IPS-NIHi7 (cell line): Measurements from ENCODE around the gene RAB34.
"Not testable (repeated sequence)": the region's sequence is repeated elsewhere in the genome, so short reads cannot be mapped to it uniquely, and the experiment has no call there.

Source experiments
- DNase-seq: peaks from one replicate; pipeline ENCODE4 v3.0.0; 2012; ENCODE audit warnings: mixed read lengths; ENCODE audit errors: extremely low spot score

The RAB34 gene

DNA sequence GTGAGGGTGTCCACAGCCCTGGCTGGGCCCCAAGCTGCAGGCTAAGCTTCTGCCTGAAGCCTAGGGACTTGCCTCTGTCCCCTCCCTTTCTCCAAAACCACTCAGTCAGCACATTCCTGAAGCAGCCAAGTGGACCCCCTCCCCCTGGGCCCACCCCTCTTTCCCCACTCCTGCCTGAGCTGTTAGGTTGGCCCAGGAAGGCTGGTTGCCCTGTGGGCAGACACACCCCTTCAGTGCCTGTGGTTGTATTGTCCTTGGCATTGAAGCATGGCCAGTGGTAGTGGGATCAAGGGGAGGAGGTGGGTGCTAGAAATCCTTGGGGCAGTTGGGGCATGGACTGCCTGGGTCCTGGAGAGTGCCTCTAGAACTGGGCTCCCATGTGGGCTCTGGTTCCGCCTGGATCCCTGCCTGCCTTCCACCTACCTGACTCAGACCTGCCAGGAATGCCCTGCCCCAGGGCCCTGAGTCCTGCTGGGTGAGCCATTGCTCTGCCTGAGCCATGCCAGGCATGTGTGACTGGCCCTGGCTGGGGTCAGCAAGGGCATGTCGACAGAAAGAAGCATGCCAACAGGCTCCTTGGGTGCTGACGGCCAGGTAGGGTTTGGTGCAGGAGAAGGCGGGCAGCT, 28.2 kb upstream of the RAB34 start:
- DNase-seq = no peak

DNA sequence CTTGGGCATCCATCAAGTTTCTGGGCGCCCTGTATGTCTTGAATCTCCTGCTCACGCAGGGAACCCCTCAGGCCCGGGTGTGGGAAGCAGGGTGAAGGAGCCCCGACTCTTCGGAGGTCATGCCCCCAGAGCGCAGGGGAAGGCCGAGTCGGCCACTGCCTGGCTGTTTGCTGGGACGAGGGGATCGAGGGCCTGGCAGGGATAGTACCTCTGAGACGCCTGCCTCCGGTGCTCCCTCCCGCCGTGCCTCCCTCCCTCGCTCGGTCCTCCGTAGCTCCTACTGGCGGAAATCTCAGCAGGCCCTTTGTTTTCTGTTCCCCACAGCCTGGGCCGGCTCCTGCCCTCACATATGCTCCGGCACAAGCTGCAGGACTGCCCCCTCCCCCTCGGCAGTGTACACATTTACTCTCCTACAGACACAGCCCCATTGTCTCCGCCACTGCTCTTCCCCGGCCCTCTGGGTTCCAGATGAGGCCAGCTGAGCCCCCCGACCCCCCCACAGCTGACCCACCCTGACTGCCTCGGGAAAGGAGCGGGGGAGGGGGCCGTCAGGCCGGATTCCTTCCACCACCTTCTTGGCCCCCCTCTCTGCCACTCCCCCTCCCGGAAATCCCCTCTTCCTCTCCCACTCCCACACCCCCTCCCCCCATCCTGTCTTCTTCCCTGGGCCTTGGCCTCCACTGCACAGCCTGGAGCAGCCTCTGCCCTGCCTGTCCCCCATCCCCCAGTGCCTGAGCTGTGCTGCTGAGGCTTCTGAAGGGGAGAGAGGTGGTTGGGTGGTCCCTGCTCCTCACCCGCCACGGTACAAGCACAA, 27.5 kb upstream of the RAB34 start:
- DNase-seq = peak; percentile 31

- peak; percentile 74 for DNase-seq
These were observed 26.7 kb upstream of the RAB34 start for GRCh38 chr17:28744104-28744971.

GRCh38 chr17:28743243-28744103, 25.8 kb upstream of the RAB34 start, which contains the start of gene TRAF4:
Gene TRAF4, plus strand, starts transcription at chr17:28744011. Its CDS starts 102 bp downstream, at chr17:28744113.
- peak; percentile 75 for DNase-seq

DNA sequence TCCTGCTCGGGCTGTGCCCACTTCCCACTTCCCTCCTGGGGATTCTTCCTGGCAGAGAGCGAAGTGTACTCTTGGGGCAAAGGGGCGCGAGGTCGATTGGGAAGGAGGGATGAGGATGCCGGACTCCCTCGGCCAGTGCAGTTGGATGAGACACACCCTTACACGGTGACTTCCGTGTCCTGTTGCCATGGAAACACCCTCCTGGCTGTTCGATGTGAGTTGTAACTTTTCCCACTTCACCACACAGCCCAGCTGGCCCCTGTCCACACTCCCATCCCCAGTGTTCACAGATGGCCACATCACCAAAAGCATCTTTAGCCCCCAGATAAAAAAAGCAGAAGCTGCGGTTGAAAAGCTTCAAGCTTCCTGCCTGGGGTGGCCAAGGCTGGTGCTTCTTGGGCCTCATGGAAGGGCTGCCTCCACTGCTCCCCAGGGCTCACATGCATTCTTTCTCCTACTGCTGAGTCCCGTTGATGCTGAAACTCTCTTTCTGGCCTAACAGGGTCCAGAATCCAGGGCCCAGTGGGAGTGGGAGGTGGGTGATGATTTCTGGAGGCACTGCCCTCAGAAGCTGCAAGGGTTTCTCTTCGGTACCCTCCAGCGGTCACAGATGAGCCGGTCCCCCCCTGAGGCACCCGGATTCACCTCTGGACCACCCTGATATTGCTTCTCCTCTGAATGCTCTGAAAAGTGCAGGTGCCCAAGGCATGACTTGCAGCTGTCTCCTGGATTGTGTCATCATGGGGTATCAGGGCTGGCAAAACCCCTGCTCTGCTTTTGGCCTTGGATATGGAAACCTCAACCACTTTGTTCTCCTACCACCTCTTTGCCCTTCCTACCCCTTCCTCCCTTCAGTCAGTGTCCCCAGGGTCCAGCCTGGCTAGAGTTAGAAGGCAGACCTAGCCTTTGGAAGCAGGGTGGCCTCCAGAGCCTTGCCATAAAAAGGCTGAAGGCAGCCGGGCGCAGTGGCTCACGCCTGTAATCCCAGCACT, 24.0 kb upstream of the RAB34 start:
- DNase-seq = no peak

DNA sequence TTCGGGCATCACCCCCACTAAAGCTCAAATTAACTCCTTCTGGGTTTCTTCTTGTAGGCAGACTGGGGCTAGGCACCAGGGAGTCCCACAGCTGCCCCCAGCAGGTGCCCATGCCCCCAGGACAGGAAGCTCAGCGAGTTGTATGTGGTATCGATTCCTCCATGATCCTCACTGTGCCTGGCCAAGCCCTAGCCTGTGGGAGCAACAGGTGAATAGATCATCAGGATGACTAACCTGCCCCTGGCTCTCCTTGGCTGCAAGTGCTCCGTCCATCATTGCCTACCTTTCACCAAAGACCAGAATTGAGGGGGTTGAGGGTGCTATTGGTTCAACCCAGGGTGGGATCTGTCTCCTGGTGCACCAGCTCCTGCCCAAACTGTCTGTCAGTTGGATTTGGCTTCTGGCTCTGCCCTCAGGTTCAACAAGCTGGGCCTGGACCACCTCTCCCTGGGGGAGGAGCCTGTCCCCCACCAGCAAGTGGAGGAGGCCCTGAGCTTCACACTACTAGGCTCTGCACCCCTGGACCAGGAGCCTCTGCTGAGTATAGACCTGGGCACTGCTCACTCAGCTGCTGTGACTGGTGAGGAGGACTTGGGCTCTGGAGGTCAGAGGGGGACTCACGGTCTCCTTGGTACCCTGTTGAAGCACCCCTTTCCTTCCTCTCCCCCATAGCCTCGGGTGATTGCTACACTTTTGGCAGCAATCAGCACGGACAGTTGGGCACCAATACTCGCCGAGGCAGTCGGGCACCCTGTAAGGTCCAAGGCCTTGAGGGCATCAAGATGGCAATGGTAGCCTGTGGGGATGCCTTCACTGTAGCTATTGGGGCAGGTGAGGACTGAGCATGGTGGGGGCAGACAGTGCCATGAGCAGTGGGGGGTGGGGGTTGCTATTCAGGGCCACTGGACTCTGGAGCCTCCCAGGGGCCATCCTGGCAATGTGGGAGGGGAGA, 23.0 kb upstream of the RAB34 start:
- no peak for DNase-seq

DNA sequence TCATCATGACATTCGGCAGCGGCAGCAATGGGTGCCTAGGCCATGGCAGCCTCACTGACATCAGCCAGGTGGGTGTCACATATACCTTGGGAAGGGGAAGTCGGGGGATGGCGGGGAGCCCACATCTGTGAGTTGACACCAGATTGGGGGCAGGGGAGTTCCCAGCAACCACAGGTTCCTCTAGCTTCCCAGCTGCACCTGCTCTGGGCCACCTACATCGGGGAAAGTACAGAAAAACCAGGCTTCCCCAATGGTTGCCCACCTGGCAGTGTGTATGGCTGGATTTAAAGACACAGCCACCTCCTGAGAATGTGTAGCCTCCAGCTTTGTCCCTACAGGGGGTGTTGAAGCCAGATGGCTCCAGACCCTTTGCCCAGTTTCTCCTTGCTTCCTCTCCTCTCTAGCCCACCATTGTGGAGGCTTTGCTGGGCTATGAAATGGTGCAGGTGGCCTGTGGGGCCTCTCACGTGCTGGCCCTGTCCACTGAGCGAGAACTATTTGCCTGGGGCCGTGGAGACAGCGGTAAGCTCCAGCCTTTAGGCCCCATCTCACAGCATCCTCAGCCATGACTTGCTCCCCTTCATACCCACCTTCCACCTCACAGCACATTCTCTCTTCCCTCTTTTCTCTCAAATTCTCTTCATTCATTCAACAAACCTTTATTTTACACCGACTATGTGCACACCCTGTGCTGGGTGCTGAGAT, 21.2 kb upstream of the RAB34 start:
- DNase-seq = no peak

DNA sequence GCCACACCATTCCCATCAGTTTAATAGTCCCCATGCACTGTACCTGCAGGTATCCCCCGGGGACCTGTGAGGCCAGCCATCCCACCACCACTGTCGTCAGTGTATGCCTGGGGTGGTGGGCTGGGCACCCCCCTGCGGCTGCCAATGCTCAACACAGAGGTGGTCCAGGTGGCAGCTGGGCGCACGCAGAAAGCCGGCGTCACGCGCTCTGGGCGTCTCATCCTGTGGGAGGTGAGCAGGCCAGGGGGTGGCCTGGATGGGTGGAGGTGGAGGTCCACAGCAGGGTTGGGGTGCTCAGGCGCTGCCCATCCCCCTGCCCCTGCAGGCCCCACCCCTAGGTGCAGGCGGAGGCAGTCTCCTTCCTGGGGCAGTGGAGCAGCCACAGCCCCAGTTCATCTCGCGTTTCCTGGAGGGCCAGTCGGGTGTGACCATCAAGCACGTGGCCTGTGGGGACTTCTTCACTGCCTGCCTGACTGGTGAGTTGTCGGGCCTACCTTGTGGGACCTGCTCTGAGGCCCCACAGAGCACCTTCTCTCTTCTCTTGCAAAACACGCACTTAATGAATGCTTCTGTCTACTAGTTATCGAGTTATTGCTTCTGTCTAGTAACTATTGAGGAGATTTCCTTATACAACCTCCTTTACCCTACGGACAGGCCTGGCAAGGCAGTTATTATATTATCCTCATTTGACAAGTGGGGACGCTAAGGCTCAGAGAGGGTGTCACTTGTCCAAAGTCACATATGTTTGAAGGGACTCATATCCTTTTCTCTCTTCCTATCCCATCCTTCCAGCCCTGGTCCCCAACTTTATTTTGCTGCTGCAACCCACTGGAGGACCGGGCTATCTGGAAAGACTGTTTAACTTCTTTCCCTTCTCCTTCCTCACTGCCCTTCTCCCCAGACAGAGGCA, 20.4 kb upstream of the RAB34 start:
- no peak for DNase-seq

DNA sequence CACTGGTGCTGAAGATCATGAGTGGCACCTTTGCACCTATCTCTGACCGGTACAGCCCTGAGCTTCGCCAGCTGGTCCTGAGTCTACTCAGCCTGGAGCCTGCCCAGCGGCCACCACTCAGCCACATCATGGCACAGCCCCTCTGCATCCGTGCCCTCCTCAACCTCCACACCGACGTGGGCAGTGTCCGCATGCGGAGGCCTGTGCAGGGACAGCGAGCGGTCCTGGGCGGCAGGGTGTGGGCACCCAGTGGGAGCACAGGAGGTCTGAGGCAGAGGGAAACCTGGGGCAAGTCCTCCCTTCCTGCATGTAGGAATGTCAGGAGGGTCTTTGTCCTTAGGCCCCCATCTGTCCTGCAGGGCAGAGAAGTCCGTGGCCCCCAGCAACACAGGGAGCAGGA, 19.6 kb upstream of the RAB34 start:
- no peak for DNase-seq

DNA sequence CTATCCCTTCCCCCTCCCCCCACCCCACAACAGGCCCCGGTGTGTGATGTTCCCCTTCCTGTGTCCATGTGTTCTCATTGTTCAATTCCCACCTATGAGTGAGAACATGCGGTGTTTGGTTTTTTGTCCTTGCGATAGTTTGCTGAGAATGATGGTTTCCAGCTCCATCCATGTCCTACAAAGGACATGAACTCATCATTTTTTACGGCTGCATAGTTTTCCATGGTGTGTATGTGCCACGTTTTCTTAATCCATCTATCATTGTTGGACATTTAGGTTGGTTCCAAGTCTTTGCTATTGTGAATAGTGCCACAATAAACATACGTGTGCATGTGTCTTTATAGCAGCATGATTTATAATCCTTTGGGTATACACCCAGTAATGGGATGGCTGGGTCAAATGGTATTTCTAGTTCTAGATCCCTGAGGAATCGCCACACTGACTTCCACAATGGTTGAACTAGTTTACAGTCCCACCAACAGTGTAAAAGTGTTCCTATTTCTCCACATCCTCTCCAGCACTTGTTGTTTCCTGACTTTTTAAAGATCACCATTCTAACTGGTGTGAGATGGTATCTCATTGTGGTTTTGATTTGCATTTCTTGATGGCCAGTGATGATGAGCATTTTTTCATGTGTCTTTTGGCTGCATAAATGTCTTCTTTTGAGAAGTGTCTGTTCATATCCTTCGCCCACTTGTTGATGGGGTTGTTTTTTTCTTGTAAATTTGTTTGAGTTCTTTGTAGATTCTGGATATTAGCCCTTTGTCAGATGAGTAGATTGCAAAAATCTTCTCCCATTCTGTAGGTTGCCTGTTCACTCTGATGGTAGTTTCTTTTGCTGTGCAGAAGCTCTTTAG, 18.5 kb upstream of the RAB34 start:
- not testable (repeated sequence) for DNase-seq

DNA sequence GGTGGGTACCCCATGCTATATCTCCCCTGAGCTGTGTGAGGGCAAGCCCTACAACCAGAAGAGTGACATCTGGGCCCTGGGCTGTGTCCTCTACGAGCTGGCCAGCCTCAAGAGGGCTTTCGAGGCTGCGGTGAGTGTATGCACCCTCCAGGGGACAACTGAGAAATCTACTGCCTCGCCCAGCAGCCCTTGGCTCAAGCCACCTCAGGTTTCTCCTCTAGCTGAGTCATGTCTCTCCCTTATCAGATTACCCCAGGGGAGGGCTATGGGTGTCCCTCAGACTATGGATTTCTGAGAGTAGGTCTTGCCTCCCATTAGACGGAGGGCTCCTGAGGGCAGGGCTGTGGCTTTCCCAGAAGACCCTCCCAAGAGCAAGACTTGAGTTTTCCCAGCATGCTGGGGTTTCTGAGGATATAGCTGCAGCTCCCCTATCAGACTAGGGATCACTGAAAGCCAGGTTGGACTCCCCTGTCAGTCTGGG, 17.6 kb upstream of the RAB34 start:
- no peak for DNase-seq

- no peak for DNase-seq
These were observed 17.1 kb upstream of the RAB34 start for GRCh38 chr17:28734712-28735241.

GRCh38 chr17:28733346-28733745, 15.7 kb upstream of the RAB34 start:
- no peak for DNase-seq

DNA sequence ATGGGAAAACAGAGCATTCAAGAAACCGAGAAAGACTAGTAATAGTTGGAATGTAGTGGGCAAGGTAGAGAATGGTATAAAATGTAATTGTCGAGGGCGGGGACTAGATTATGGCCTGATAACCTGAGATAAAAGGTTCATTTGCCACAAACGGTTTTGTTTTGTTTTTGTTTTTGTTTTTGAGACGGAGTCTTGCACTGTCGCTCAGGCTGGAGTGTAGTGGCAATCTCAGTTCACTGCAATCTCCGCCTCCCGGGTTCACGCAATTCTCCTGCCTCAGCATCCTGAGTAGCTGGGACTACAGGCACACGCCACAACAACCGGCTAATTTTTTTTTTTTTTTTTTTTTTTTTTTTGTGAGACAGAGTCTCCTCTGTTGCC, 12.3 kb upstream of the RAB34 start:
- DNase-seq = no peak

DNA sequence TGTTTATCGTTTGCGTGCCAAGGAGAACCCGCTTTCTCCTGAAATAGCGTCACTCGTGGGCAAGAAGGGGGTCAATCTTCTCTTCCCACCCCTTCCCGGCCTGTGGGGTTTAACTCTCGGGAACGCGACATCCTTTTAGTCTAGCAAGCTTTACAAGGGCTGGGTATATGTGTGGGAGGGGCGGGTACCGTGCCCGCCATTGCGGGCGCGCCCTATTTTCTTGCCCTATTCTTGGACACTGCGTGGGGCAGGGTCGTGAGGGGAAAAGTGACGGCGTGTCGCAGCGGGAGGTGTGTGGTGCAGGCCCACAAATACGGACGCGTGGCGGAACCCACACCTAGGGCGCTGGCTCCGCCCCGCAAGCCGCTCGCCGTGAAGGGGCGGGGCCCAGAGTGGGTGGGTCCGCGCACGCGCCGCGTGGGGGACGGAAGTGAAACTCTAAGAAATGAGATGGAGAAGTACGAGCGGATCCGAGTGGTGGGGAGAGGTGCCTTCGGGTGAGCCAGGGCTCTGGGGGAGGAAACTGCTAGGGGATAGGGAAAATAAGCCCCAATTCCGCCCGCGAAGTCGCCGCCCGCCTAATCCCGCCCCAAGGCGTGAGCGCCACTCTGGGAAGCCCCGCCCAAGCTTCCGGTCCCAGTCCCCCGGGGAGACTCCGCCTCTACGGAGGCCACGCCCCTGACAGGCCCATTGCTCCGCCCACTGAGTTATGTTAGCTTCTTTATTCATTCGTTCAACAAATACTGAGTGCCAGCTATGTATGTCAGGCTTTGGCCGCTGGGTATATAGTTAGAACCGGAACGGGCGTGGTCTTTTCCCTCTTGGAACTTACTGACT, 10.9 kb upstream of the RAB34 start, which contains the start of gene NEK8:
Gene NEK8 (plus strand): TSS at position 425 of the 837 bp plus-strand sequence. CDS start 26 bp downstream, at position 451.
- DNase-seq = peak; percentile 83
